ENCODE measurements around the gene DNPH1. TPM values are rescaled to one million over a fixed set of nuclear protein-coding genes. Genes with fewer than 3 reads are reported as not detected.

DNPH1 gene
- total RNA-seq, 1 experiment from 2014 or later, result 43.5 TPM

GRCh38 chr6:43211955-43212354 lies 17.3 kb downstream of the DNPH1 start:
- ChIA-PET CTCF (no interaction called here), POLR2A (ENCODE audit: unreplicated experiment) (no interaction called here)
- no peaks in the 10 kb centered on the region for H3K9me3 ChIP-seq (ENCODE audit: insufficient read depth, low read depth)
- H3K9me2 ChIP-seq (ENCODE audit: insufficient read depth), result no peaks in the 10 kb centered on the region
- no peaks in the 10 kb centered on the region for H3K36me3 ChIP-seq (ENCODE audit: low read depth)
- no peak overlapping the region for H2AFZ ChIP-seq
- DNase-seq, result no peak
- no peak for TF ChIP-seq CTCF (conservative IDR thresholded peaks at IDR 0.05)
- no peak for TF ChIP-seq EZH2 (IDR thresholded peaks at IDR 0.05; ENCODE audit: low read depth)
- no peaks in the 10 kb centered on the region for H3F3A ChIP-seq (ENCODE audit: insufficient read depth, low read depth)
- H3K4me2 ChIP-seq, result no peak overlapping the region
- H3K79me2 ChIP-seq (ENCODE audit: low read depth), result no peaks in the 10 kb centered on the region
- no peak overlapping the region for H3K4me3 ChIP-seq
- no TSS peak for BruUV-seq (replicated peaks)
- H3K27ac ChIP-seq, result no peak overlapping the region
- intact Hi-C loops (cut with micrococcal nuclease; ENCODE audit: unreplicated experiment), result no loop called here
- no peaks in the 10 kb centered on the region for H4K20me1 ChIP-seq (ENCODE audit: insufficient read depth)
- H3K27me3 ChIP-seq (ENCODE audit: insufficient read depth, low read depth), result no peaks in the 10 kb centered on the region
- H3K4me1 ChIP-seq (replicated peaks; ENCODE audit: insufficient read depth), result no peaks in the 10 kb centered on the region; the same call in 1 of the 2 replicates

GRCh38 chr6:43207286-43207685 lies 22.0 kb downstream of the DNPH1 start:
- TF ChIP-seq CTCF (conservative IDR thresholded peaks at IDR 0.05) (no peak), EZH2 (IDR thresholded peaks at IDR 0.05; ENCODE audit: low read depth) (no peak)
- Histone ChIP-seq H3F3A (ENCODE audit: insufficient read depth, low read depth) (no peaks in the 10 kb centered on the region), H3K27ac (no peak overlapping the region), H3K4me2 (no peak overlapping the region), H3K9me3 (ENCODE audit: insufficient read depth, low read depth) (no peaks in the 10 kb centered on the region), H3K36me3 (ENCODE audit: low read depth) (no peaks in the 10 kb centered on the region), H3K79me2 (ENCODE audit: low read depth) (no peaks in the 10 kb centered on the region), H3K4me1 (replicated peaks; ENCODE audit: insufficient read depth) (no peaks in the 10 kb centered on the region; the same call in 1 of the 2 replicates), H3K4me3 (no peak overlapping the region), H4K20me1 (ENCODE audit: insufficient read depth) (no peaks in the 10 kb centered on the region), H2AFZ (no peak overlapping the region), H3K9me2 (ENCODE audit: insufficient read depth) (no peaks in the 10 kb centered on the region), H3K27me3 (ENCODE audit: insufficient read depth, low read depth) (no peaks in the 10 kb centered on the region)
- intact Hi-C loops (cut with micrococcal nuclease; ENCODE audit: unreplicated experiment), result no loop called here
- DNase-seq, result no peak
- ChIA-PET POLR2A (ENCODE audit: unreplicated experiment) (no interaction called here), CTCF (no interaction called here)
- no TSS peak for BruUV-seq (replicated peaks)

- intact Hi-C loops (cut with micrococcal nuclease; ENCODE audit: unreplicated experiment), result no loop called here
- Histone ChIP-seq H3K27ac (no peak overlapping the region), H3K9me2 (ENCODE audit: insufficient read depth) (no peaks in the 10 kb centered on the region), H3K4me1 (replicated peaks; ENCODE audit: insufficient read depth) (no peaks in the 10 kb centered on the region; the same call in 1 of the 2 replicates), H2AFZ (no peak overlapping the region), H3K36me3 (ENCODE audit: low read depth) (no peaks in the 10 kb centered on the region), H3K79me2 (ENCODE audit: low read depth) (no peaks in the 10 kb centered on the region), H4K20me1 (ENCODE audit: insufficient read depth) (no peaks in the 10 kb centered on the region), H3K9me3 (ENCODE audit: insufficient read depth, low read depth) (no peaks in the 10 kb centered on the region), H3F3A (ENCODE audit: insufficient read depth, low read depth) (no peaks in the 10 kb centered on the region), H3K4me3 (no peak overlapping the region), H3K4me2 (no peak overlapping the region), H3K27me3 (ENCODE audit: insufficient read depth, low read depth) (no peaks in the 10 kb centered on the region)
- BruUV-seq (replicated peaks), result no TSS peak
- POLR2A ChIA-PET (ENCODE audit: unreplicated experiment), result no interaction called here
- CTCF ChIA-PET, result no interaction called here
- no peak for DNase-seq
- TF ChIP-seq CTCF (conservative IDR thresholded peaks at IDR 0.05), result no peak
Observed at GRCh38 chr6:43205849-43206248, 23.4 kb downstream of the DNPH1 start.

Data from PC-9 (cell line).